IMR-90 (cell line): ENCODE measurements around the gene CPEB3.

ENCODE experiments used
- BHLHE40 ChIP-seq: fragments of 150-350 bp; IDR thresholded peaks from 2 replicates; pipeline ENCODE4 v1.6.1; 2016; ENCODE audit warnings: mild to moderate bottlenecking, low read depth, low read length
- POLR2A ChIP-seq: IDR thresholded peaks from 2 replicates; pipeline ENCODE4 v1.6.1; 2012; ENCODE audit warnings: mild to moderate bottlenecking, low read depth, low read length
- RFX5 ChIP-seq: IDR thresholded peaks from 2 replicates; pipeline ENCODE4 v1.8.0; 2012; ENCODE audit warnings: low read depth, mild to moderate bottlenecking, low read length, moderate library complexity
- TF ChIP-seq, protein P1 (sequence below): conservative IDR thresholded peaks from 2 replicates; pipeline ENCODE4 v1.5.1; 2012; ENCODE audit warnings: mild to moderate bottlenecking, low read depth, low read length, improper control_type of control experiment

- no peak for TF ChIP-seq POLR2A
- TF ChIP-seq, protein P1, sequence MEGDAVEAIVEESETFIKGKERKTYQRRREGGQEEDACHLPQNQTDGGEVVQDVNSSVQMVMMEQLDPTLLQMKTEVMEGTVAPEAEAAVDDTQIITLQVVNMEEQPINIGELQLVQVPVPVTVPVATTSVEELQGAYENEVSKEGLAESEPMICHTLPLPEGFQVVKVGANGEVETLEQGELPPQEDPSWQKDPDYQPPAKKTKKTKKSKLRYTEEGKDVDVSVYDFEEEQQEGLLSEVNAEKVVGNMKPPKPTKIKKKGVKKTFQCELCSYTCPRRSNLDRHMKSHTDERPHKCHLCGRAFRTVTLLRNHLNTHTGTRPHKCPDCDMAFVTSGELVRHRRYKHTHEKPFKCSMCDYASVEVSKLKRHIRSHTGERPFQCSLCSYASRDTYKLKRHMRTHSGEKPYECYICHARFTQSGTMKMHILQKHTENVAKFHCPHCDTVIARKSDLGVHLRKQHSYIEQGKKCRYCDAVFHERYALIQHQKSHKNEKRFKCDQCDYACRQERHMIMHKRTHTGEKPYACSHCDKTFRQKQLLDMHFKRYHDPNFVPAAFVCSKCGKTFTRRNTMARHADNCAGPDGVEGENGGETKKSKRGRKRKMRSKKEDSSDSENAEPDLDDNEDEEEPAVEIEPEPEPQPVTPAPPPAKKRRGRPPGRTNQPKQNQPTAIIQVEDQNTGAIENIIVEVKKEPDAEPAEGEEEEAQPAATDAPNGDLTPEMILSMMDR: no peak
- TF ChIP-seq BHLHE40: no peak
- TF ChIP-seq RFX5: no peak
These were observed 11.7 kb downstream of the CPEB3 start for GRCh38 chr10:92278996-92279696.
